Panc1 (cell line): ENCODE results near the gene PHETA2. TPM values are rescaled to one million over a fixed set of nuclear protein-coding genes. Genes with fewer than 3 reads are reported as not detected.

Source experiments
- ATAC-seq: fragments of 200-7000 bp; cut with Tn5 transposase; 2 replicates; pipeline ENCODE4 v1.9.1; 2020; ENCODE audit warnings: mild to moderate bottlenecking, moderate library complexity
- BruUV-seq: library from RNA; stranded (reverse); fragments of 400-500 nt; replicated peaks from 2 replicates; lab custom pipeline; 2021; lab: Mats Ljungman, UMichigan
- CTCF ChIA-PET: fragments of 300-600 bp; sonication (Branson Sonifier 250); formaldehyde crosslinking; loops from one replicate; lab custom pipeline; 2022; ENCODE audit warnings: antibody characterized with exemption; lab: Charles Lee
- POLR2A ChIA-PET: fragments of 300-600 bp; sonication (Branson Sonifier 250); formaldehyde crosslinking; loops from one replicate; lab custom pipeline; 2022; ENCODE audit warnings: antibody characterized with exemption; lab: Charles Lee
- DNase-seq: peaks from one replicate; pipeline ENCODE4 v3.0.0-alpha.2; 2010; ENCODE audit warnings: low read depth, low spot score
- H3K27ac ChIP-seq: 2 replicates; pipeline ENCODE4 v1.5.1; 2011; ENCODE audit warnings: mild to moderate bottlenecking, low read length, inconsistent platforms
- H3K27me3 ChIP-seq: fragments of 200-500 bp; sonication (Bioruptor generic); 2 replicates; pipeline ENCODE4 v1.6.0; 2014; ENCODE audit warnings: low read length, inconsistent platforms; ENCODE audit not compliant: control insufficient read depth, insufficient read depth
- H3K36me3 ChIP-seq: fragments of 200-500 bp; sonication (Bioruptor generic); 2 replicates; pipeline ENCODE4 v1.5.1; 2014; ENCODE audit warnings: inconsistent platforms, mild to moderate bottlenecking, low read length, moderate library complexity; ENCODE audit not compliant: control insufficient read depth, insufficient read depth
- H3K4me1 ChIP-seq: 2 replicates; pipeline ENCODE4 v1.5.1; 2011; ENCODE audit warnings: inconsistent platforms, mild to moderate bottlenecking, low read length, moderate library complexity; ENCODE audit not compliant: control insufficient read depth, insufficient read depth
- H3K4me3 ChIP-seq, 2 experiments: 2 replicates each; pipeline ENCODE4 v1.5.1; 2011 to 2012; ENCODE audit warnings: low read depth in 2 of 2, low read length in 2 of 2, mild to moderate bottlenecking in 2 of 2, inconsistent platforms in 1 of 2, moderate library complexity in 1 of 2
- H3K9me3 ChIP-seq: fragments of 200-500 bp; sonication (Bioruptor generic); 2 replicates; pipeline ENCODE4 v1.5.1; 2014; ENCODE audit warnings: low read depth, mild to moderate bottlenecking, inconsistent platforms, low read length, moderate library complexity; ENCODE audit not compliant: control insufficient read depth, insufficient read depth
- POLR2AphosphoS5 ChIP-seq: IDR thresholded peaks from 2 replicates; pipeline ENCODE4 v1.6.1; 2012; ENCODE audit warnings: mild to moderate bottlenecking, low read depth, low read length, moderate library complexity
- SIN3A ChIP-seq: IDR thresholded peaks from 2 replicates; pipeline ENCODE4 v1.6.1; 2012; ENCODE audit warnings: low read depth, mild to moderate bottlenecking, low read length, moderate library complexity, borderline replicate concordance; ENCODE audit not compliant: insufficient read depth
- TCF7L2 ChIP-seq: IDR thresholded peaks from 2 replicates; pipeline ENCODE4 v1.6.1; 2011; ENCODE audit warnings: mild to moderate bottlenecking, low read depth, low read length, inconsistent platforms
- in situ Hi-C: cut with HindIII; loops from 2 replicates; pipeline ENCODE4 v1.10.0; 2016; ENCODE audit warnings: low sequenced_read_pairs, low pct_unique_long_range_greater_than_20kb
- intact Hi-C: fragments of 100-400 bp; cut with micrococcal nuclease; formaldehyde crosslinking; loops from one replicate; pipeline ENCODE4 v1.10.0; 2022; ENCODE audit not compliant: unreplicated experiment
- total RNA-seq: library from RNA; stranded (reverse); gene quantifications from one replicate; pipeline ENCODE4 v1.2.1, GENCODE V29; 2021; ENCODE audit not compliant: unreplicated experiment
- TF ChIP-seq, protein P1 (sequence below), 2 experiments: IDR thresholded peaks; 2 replicates each; pipeline ENCODE4 v1.6.1; 2011 to 2012; ENCODE audit warnings: low read depth in 2 of 2, control low read depth in 1 of 2, low read length in 1 of 2, mild to moderate bottlenecking in 1 of 2, moderate library complexity in 1 of 2; ENCODE audit not compliant: insufficient read depth in 1 of 2
- TF ChIP-seq, protein P2 (sequence below): fragments of 450-650 bp; IDR thresholded peaks from 2 replicates; pipeline ENCODE4 v1.5.1; 2017; ENCODE audit warnings: mild to moderate bottlenecking

PHETA2 gene
- total RNA-seq, 1 experiment from 2014 or later = 1.3 TPM

DNA sequence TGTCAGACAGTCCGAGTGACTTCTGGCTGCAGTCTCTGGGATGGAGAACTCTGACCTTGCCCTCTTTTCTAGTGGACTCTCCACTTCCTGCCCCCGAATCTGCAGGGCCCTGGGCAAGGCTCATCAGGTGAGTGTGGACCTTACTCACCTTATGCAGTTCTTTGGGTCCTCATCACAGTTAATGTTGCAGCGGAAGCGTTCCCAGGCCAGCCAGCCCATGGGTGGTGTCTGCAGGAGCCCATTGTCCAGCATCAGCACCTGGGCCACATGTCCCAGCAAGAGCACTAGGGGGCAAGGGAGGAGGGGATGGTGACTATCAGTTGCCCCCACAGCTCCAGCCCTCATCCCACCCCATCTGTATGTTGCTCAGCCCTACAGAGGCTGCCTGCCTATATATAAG is 5.8 kb upstream of the PHETA2 start:
- TF ChIP-seq TCF7L2 (no peak), POLR2AphosphoS5 (no peak), SIN3A (no peak)
- TF ChIP-seq, protein P1, sequence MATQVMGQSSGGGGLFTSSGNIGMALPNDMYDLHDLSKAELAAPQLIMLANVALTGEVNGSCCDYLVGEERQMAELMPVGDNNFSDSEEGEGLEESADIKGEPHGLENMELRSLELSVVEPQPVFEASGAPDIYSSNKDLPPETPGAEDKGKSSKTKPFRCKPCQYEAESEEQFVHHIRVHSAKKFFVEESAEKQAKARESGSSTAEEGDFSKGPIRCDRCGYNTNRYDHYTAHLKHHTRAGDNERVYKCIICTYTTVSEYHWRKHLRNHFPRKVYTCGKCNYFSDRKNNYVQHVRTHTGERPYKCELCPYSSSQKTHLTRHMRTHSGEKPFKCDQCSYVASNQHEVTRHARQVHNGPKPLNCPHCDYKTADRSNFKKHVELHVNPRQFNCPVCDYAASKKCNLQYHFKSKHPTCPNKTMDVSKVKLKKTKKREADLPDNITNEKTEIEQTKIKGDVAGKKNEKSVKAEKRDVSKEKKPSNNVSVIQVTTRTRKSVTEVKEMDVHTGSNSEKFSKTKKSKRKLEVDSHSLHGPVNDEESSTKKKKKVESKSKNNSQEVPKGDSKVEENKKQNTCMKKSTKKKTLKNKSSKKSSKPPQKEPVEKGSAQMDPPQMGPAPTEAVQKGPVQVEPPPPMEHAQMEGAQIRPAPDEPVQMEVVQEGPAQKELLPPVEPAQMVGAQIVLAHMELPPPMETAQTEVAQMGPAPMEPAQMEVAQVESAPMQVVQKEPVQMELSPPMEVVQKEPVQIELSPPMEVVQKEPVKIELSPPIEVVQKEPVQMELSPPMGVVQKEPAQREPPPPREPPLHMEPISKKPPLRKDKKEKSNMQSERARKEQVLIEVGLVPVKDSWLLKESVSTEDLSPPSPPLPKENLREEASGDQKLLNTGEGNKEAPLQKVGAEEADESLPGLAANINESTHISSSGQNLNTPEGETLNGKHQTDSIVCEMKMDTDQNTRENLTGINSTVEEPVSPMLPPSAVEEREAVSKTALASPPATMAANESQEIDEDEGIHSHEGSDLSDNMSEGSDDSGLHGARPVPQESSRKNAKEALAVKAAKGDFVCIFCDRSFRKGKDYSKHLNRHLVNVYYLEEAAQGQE (IDR thresholded peaks at IDR 0.05; ENCODE audit: insufficient read depth in 1 of 2, low read depth in 2 of 2, low read length in 1 of 2) = no peak
- TF ChIP-seq, protein P2, sequence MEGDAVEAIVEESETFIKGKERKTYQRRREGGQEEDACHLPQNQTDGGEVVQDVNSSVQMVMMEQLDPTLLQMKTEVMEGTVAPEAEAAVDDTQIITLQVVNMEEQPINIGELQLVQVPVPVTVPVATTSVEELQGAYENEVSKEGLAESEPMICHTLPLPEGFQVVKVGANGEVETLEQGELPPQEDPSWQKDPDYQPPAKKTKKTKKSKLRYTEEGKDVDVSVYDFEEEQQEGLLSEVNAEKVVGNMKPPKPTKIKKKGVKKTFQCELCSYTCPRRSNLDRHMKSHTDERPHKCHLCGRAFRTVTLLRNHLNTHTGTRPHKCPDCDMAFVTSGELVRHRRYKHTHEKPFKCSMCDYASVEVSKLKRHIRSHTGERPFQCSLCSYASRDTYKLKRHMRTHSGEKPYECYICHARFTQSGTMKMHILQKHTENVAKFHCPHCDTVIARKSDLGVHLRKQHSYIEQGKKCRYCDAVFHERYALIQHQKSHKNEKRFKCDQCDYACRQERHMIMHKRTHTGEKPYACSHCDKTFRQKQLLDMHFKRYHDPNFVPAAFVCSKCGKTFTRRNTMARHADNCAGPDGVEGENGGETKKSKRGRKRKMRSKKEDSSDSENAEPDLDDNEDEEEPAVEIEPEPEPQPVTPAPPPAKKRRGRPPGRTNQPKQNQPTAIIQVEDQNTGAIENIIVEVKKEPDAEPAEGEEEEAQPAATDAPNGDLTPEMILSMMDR = no peak
- Histone ChIP-seq H3K4me1 (no peaks in the 10 kb centered on the region), H3K4me3 (no peak overlapping the region), H3K27ac (no peak overlapping the region), H3K9me3 (no peaks in the 10 kb centered on the region), H3K27me3 (no peaks in the 10 kb centered on the region), H3K36me3 (no peaks in the 10 kb centered on the region)
- POLR2A ChIA-PET = no interaction called here
- CTCF ChIA-PET = no interaction called here
- no TSS peak for BruUV-seq
- no peak for DNase-seq
- in situ Hi-C loops = no loop called here
- intact Hi-C loops = no loop called here
- ATAC-seq = no peak

DNA sequence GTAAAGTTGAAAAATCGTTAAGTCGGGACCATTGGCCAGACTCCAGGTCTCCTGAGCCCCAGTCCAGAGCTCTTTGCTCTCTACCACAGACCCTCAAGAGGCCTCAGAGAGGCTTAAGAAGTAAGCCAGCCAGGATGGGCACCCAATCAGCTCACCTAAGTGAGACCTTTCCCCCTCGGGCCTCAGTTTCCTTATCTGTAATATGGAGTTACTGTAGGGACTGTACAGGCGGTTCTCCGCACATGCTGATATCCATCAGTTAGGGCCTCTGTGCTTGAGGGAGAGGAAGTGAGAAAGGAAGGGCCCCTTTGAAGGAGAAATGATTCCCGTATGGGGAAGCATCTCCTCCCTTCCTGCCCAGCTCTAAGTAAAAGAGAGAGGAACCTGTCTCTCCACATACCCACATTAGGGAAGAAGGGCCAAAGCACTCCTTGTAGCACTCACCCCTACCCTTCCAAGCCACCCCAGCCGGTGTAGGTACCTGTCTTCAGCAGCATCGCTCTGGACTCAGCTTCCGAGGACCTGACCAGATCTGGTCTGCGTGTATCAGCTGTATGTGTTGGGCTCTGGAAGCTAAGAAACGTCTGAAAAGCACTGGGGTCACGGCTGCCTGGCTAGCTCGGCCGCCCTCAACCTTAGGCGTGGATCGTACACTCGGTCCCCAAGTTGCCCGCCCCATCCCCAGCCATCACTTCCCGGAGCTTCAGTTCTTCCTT is 4.1 kb upstream of the PHETA2 start:
- no peak for TF ChIP-seq TCF7L2
- no peak for TF ChIP-seq SIN3A
- TF ChIP-seq, protein P2 = no peak
- TF ChIP-seq, protein P1 (IDR thresholded peaks at IDR 0.05; ENCODE audit: insufficient read depth in 1 of 2, low read depth in 2 of 2, low read length in 1 of 2) = no peak
- TF ChIP-seq POLR2AphosphoS5 = no peak
- TSS peak; percentile 96 for BruUV-seq
- Histone ChIP-seq H3K4me3 (peak overlapping the region; percentile 59 to 78), H3K36me3 (no peaks in the 10 kb centered on the region), H3K27me3 (no peaks in the 10 kb centered on the region), H3K9me3 (no peaks in the 10 kb centered on the region), H3K27ac (peak overlapping the region; percentile 77), H3K4me1 (no peaks in the 10 kb centered on the region)
- intact Hi-C loops = loop anchor here (5.0 kb wide), 1 partner anchor 103 kb away; the partner anchor contains the start of gene SEPTIN3
- ChIA-PET POLR2A (no interaction called here), CTCF (interaction anchor here (0.5 kb wide), 1 partner anchor 114 kb away, joined by 3 read pairs; no protein-coding TSS in a partner anchor)
- in situ Hi-C loops = no loop called here
- ATAC-seq (peak; percentile 34), DNase-seq (no peak)
